ENCODE measurements around the gene GPR15.
A peak's percentile ranks its signal among the peaks of the same experiment; 100 is the strongest.

GPR15 gene

DNA sequence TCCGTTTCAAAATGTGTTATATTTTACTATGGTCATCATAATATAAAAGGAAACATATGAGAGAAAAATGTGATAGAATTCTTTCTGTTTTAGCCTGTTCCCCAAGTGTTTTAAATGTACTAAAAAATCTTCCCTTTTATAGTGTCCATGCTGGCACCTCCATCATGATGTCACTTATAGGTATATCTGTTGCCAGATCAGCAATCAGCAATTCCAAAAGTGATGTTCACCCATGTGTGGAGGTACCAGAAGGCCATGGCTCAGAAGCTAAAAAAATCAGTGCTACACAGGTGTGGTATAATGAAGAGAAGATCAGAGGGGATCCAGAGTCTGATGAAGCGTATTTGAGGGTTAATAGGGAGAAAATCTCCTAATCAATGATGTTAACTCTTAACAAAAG, 1.1 kb upstream of the GPR15 start:
- DNase-seq (ENCODE audit: low spot score): no peak

DNA sequence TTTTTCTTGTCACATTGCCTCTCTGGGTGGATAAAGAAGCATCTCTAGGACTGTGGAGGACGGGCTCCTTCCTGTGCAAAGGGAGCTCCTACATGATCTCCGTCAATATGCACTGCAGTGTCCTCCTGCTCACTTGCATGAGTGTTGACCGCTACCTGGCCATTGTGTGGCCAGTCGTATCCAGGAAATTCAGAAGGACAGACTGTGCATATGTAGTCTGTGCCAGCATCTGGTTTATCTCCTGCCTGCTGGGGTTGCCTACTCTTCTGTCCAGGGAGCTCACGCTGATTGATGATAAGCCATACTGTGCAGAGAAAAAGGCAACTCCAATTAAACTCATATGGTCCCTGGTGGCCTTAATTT, 478 bp downstream of the GPR15 start:
- no peak for DNase-seq (ENCODE audit: low spot score)

DNA sequence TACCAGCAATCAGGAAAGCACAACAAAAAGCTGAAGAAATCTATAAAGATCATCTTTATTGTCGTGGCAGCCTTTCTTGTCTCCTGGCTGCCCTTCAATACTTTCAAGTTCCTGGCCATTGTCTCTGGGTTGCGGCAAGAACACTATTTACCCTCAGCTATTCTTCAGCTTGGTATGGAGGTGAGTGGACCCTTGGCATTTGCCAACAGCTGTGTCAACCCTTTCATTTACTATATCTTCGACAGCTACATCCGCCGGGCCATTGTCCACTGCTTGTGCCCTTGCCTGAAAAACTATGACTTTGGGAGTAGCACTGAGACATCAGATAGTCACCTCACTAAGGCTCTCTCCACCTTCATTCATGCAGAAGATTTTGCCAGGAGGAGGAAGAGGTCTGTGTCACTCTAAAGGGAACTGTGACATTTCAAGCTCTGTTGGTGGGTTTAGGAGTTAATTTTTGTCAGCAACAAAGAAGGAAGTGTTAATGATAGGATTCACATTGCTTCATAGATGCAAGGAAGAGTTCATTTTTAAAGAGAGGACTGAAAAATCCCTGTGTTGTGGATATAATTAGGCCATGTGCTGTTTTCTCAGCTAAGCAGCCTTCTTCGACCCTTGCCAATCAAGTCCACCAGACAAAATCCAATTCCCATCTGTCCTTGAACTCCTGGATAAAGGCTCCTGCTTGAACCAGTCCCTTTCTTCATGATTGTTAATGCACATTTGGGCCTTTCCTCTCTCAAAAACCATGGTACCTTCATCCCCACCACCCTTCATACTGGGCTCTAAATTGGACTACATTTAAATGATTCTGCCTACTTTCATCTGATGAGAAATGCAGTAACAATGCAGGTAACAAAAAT, 1.2 kb downstream of the GPR15 start:
- no peak for DNase-seq (ENCODE audit: low spot score)

DNA sequence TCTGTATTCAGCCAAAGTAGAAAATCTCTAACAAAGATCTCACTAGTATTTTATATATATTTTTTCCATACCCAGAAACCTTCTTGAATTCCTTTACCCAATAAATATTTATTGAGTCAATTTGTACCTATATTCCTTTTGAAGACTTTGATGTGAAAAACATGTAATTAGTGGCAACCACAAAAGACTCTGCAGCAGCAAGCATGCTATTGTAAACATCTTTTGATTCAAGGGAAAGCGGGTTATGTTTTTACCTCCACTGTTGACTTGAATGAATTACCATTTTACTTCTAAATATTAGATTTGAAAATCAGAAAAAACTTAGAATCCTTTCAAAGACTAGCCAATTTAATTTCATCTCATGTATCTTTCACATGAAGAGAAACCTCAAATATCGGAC, 2.4 kb downstream of the GPR15 start:
- DNase-seq (ENCODE audit: low spot score): no peak

DNA sequence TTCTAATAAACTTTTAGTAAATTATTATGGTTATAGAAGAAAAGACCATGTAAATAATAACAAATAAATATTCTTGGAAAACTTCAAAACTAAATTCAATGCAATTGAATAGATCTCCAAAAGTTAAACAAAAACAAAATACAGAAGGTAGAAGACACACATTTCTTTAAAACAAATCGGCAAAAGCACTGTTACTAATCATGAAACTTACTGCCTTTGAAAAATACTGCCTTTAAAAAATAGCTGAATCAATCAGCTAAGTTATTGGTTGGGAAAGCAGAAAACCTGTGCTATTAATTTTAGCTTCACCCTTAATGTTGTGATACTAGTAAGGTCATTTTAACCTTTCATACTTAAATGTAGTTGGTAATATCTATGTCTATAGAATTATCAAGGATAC, 3.0 kb downstream of the GPR15 start:
- DNase-seq (ENCODE audit: low spot score): no peak

DNA sequence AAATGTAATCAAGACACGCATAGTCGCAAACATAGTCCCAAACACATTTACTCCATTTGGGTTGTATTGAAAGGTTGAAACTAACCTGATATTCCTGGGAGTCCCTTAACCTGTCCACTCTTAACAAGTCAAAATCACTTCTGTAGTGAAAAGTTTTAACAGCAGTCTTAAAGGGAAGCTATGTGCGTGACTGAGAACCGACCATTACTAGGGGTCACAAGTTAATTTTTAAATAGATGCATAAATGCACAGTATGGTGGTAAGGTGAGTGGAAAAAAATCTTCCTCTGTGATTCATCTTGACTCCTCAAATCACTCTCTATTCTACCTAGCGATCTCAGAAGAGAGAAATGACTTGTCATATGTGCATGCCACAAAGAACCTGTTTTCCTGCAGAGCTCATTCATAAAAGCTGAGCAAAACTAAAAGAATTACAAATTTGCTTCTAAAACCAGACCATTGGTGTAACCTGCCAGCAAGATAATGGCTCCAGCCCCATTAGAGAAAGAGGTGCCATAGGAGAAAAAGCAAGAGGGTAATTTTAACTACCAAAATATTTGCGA, 4.8 kb downstream of the GPR15 start:
- no peak for DNase-seq (ENCODE audit: low spot score)

DNA sequence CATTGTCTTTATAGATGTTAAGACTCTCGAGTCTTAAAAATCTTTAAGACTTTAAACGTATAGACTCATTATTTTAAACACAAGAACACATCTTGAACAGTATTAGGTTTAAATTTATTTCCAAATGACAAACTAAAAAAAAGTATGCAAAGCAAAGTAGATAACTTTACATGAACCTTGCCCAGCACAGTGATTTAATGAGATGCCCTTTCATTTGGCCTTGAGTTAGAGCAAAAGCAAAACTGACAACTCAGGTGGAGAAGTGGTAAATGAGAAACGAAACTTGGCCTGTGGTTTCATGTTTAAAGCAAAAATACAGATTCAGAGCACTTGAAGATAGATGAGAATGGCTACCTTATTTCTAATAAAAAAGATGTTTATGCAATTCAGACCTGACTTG, 8.6 kb downstream of the GPR15 start:
- no peak for DNase-seq (ENCODE audit: low spot score)

DNA sequence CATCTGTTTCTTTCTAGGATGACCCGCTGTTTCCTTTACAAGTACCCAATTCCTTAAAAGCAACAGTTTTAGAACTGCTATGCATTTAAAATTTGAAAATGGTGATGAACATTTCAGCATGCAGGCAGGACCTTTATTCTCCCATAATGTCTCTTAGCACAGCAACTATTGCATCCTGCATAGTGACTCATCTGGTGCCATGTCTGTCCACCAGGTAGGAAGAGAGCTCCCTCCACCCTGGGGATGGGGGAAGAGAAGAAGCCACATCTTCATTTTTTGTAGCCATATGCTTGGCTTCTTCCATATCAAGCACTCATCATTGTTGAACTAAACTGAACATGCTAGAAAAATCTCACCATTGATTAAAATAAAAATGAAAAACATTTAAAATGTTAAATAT, 9.9 kb downstream of the GPR15 start:
- DNase-seq (ENCODE audit: low spot score): no peak

DNA sequence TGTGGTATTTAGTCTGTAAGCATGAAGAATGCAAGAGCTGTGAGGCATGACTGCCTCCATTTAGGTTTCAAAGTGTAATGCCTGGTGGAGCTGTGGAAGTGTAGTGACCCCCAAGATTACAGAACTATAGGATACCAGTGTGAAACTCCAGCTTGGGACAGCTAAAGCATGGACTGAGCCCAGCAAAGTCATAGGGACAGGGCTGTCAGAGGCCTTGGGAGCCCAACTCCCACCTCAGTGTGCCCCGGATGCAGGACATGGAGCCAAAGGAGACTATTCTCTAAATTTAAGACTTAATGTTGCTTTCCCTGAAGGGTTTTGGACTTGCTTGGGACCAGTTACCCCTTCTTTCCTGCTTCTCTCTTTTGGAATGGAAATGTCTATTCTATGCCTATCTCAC, 10.8 kb downstream of the GPR15 start:
- DNase-seq (ENCODE audit: low spot score): no peak

DNA sequence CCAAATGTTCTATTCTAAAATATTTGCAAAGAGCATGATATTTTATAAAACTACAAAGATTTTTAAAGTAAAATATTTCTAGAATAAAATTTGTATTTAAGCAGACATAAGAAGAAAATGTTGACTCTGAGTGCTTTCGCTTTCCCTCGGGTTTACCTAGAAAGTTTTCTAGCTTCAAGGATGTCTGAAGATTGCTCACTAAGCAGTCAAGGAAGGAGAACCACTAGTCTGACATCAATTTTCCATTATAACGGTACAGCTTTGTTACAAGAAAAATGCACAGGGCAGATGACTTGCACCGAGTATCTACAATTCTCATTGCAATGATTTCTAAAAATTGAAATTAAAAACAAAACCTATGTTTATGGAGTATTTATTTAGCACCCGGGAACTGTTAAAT, 14.2 kb downstream of the GPR15 start:
- no peak for DNase-seq (ENCODE audit: low spot score)

DNA sequence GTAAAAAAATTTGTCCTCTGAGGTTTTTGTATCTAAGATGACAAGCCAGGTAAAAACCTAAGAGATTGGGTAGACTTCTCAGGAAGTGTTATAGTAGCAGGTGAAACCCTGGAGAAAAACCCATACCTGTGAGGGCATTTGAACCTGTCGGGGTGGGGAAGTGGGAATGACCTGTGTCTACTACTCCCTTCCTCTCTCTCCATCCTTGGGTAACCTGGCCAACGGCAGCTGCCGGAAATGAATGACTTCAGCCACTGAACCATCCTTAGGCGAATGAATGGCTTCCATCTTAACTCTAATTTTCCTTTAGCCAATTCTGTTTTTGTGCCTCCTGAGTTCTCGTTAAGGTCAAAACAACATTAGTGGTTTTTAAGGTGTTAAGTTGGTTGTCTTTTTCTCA, 16.8 kb downstream of the GPR15 start:
- DNase-seq (ENCODE audit: low spot score): no peak

DNA sequence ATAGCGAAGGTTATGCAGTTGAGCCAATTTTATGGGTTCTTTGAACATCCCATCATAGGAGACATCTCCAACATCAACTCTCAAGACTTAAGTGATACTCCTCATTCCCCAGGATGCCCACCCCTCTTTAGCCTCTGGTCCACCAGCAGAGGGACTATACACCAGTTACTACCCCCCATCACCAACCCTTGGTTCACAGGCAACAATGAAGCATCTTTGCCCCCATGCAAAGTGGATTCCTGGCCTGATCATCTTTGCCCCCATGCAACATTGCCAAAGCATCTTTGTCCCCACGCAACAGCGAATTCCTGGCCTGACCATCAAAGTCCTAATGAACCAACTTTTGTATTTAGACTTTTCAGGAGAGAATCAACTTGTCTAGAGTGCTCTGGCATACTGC, 19.1 kb downstream of the GPR15 start:
- DNase-seq (ENCODE audit: low spot score): no peak

DNA sequence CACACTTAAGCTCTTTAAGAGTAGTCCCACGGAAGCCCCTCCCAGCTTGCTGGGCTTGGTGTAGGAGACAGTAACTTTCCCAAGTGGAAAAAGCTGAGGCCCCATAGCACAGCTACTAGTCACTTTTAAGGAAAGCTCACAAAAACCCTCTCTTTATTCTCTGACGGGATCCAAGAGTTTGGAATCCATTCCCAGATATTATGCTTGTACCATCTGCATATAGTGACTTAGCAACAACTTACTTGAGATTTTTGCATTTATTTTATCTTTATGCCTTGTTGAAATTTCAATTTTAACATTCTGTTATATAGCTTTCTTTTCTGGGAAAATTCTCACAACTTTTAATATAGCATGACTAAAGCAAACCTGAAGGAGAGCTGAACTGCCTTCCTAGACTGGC, 19.5 kb downstream of the GPR15 start:
- no peak for DNase-seq (ENCODE audit: low spot score)

DNA sequence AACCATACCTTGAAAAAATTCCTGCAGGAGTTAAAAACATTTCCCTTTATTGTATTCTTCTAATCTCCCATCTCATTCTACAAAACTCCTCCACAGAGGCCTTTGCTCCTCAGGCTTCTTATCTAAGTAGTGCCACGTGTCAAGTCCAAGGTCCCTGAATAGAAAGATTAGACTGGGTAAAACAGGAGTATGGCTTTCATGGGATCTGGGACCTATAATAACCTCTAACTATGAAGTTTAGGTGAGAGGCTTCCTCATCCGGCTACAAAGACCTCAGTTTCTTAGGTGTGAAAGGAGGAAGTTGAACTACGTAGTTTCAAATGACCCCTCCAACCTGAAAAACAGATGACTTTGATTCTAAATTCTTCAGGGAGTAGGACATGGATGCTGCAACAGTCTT, 20.0 kb downstream of the GPR15 start:
- no peak for DNase-seq (ENCODE audit: low spot score)

DNA sequence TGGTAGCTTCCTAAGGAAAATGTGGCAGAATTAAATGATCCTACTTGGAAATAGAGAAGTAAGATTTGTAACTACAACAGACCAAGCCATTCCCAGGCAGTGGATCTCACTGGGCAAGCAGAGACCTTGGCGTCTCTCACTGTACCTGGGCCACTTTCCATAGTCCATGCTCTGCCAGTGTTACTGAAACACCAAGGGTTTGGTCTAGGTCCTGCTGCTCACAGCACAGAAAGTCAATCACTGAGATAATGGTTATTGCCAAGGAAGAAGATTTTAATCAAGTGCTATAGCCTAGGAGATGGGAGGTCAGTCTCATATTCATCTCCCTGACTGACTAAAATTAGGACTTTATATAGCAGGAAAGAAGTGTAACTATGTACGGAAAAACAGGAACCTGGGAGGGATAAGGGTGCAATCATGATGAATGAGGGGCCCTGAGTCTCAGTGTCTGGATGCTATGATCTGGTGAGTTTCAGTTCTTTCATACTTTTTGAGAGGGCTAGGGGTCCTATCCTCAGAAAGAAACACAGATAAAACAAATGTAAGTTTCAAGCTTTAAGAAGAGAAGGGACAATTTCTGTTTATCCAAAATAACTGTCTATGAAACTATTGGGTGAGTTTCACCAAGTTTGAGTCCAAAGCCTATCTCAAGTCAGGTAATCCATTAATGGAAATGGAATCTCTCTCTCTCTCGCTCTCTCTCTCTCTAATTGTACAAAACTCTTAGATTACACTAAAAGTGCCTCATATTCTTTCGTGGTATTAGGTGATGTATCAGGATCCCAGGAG, 20.6 kb downstream of the GPR15 start:
- DNase-seq (ENCODE audit: low spot score): no peak

DNA sequence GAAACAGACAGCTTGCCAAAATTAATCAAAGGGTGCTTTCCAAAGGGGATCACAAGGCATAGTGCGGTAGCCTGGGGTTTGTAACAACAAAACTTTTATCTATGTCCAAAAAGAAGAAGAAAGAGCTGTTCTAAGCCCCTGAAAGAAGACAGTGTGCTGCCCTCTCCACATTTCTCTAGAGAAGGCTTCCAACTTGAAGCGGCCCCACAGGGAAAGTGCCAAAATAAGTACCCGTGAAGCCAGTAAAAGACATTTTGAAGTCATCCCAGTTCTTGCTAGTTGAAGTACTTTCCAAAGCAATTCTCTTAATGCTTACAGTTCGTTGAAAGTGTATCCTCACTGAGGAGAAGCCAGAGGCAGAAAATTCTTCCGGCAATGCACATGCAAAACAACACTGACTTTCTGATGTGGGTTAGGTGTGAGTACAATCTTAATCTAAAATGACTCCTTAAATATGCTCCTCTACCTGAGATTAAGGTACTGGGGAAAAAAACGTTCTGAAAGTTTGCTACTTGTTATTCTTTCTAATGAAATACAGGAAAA, 21.3 kb downstream of the GPR15 start:
- DNase-seq (ENCODE audit: low spot score): peak; percentile 14

DNA sequence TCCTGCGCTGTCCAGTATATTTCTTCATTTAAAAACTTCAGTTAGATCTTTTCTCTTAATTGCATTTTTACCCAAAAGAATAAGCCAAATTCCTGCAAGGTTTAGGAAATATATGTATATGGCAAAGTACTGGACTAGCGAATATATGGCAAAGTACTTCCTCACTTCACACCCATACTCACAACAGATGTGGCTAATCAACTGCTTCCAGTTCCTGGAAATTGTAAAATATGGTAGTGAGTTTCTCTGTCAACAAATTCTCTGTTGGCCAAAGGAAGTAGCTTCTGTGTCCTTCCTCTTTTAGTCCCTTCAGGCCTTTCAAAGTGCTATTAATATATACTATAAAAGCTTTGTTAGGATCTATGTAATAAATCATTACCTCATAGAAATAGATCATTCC, 22.0 kb downstream of the GPR15 start:
- peak; percentile 19 for DNase-seq (ENCODE audit: low spot score)

DNA sequence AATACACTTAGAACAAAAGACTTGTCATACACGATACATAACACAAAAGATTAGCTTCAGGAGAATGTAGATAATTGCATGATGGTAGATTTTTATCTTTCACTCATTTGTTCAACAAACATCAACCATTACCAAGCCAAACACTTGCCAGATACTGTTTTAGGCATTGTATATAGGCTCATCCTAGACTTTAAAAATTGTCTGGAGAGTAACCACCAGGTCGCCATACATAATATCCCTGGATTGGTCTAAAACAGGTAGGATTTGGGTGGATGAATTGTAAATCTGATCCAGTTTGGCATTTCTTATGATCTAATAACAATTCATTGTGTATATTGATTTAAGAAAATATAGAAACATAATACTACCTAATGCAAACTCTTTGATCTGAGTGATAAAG, 22.8 kb downstream of the GPR15 start:
- no peak for DNase-seq (ENCODE audit: low spot score)

DNA sequence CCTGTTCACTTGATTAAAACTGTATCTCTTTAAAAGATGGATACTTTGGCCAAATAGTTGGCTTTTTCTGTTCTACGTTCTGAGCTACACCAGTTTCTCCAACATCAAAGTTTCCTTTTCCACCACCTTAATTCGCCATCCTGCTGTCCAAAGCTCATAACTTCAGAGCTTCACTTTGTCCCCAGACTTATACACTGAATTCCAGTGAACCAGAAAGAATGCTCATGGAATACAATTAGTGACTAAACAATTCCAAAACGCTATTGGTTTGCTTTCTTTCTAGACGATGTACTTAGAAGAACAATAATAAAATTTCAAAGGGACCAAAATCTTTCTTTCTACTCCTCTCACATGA, 23.2 kb downstream of the GPR15 start:
- DNase-seq (ENCODE audit: low spot score): no peak

DNA sequence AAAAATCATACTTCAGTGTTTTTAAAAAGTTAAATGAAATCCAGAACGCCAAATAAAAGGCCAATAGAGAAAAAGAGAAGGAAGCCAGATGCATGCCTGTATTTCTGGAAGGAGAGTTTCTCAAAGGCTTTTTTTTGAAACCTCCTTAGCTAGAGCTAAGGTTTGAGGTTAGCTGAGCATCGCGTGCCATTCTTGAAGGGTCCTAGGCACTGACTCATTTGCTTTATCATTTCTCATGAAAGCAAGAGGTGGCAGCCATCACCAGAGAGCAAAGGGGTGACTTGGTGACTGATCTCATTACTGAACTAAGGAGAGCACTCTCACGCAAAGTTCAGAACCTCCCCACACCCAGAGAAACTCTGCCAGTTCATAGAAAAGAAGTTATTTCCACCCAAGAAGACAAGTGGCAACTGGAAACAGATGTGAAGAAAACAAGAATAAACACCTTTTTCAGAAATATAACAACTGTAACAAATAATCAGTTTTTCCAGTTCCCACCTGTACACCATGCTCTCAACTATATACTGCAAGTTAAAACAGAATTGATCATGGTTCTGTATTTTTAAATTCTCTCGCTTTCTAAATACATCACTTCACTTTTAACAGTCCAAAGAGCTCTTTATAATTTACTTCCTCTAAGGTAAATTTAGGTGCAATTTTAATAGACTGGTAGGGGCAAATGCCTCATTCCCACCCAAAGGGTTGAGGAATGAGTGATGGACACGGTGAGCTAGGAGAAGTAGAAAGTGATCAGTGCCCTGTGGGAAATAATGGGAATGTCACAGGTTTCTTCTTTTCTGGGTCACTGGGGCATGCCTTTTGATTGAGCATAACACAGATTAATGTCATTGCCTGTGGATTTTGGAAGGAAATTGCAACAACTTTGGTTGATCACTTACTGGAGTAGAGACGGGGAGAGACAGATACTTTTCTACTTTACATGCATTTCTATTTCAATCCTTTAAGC, 24.7 kb downstream of the GPR15 start:
- no peak for DNase-seq (ENCODE audit: low spot score)

DNA sequence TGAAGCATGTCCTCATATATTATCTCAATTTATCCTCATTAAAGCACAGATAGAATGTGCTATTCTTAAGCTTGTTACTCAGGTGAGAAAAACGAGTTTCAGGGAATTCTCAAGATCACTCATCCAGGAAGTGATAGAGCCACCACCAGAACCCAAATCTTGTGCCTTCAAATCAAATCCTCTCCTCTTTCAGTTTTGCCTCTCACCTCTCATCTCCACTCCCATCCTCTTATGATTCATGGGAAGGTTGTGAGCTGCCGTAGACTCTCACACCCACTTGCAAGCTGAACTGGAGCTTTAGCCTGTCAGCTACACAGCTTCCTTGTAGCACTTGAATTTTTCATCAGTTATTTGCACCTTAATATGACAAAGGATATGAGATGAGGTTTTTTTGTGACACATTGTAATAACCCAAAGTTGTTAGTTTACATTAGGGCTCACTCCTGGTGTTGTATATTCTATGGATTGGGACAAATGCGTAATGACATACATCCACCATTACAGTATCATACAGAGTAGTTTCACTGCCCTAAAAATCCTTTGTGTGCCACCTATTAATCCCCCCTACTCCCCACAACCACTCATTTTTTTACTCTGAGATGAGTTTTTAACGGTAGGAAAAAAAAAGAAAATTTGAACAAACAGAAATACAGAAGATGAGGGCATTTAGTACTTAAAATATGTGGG, 25.7 kb downstream of the GPR15 start:
- no peak for DNase-seq (ENCODE audit: low spot score)

Data from globus pallidus (tissue), 1 donor.